Ammon's horn (tissue), 1 donor: ENCODE data around the gene SETBP1.

ENCODE experiments used
- DNase-seq: peaks from one replicate; pipeline ENCODE4 v3.0.0-alpha.2; 2016; ENCODE audit warnings: low spot score

The SETBP1 gene

GRCh38 chr18:44938720-44939665, 258.3 kb downstream of the SETBP1 start:
- DNase-seq, result no peak

GRCh38 chr18:44941516-44941915, 260.8 kb downstream of the SETBP1 start:
- DNase-seq, result no peak

- no peak for DNase-seq
These were observed 261.4 kb downstream of the SETBP1 start for GRCh38 chr18:44942073-44942472.

- DNase-seq, result no peak
These were observed 262.7 kb downstream of the SETBP1 start for GRCh38 chr18:44943311-44943881.

DNA sequence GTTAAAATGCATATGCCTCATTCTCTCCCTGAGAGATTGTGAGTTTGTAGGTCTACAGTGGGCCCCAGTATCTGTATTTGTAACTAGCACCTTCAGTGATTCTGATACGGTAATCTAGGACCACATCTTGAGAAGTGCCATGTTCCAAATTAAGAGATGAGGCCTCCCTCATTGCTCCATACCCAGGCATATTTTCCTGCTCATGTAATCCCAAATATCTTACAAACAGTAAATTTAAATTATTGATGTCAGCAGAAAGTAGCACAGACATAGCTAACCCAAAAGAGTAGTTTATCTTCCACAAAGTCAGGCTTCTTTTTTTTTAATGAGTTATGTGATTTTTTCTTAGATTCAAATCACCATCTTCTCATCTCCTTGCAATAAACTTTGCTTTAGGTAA, 263.8 kb downstream of the SETBP1 start:
- DNase-seq, result no peak

DNA sequence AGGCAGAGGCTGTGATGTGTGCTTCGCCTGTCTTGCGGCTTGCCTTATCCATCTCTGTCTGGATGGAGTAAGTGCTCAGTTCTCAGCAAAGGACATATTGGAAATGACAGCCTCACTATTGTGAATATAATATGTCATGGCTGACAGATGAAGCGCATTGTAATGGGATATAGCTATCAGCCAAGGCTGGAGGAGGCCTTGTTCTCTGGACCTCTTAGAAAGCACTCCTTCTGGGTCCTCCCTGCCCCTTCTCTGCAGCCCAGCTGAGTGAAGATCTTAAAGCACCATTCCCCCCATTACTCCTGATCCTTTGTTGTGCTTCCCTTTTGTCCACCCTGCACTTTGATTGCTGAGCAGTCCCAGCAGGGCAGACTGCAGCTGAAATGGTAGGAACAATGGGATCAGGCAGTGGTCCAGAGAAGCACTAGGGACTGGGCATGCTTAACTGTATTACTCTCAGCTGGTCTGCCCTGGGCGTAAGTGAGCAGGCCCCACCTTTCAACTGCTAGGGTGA, 265.3 kb downstream of the SETBP1 start:
- DNase-seq, result peak; percentile 19

DNA sequence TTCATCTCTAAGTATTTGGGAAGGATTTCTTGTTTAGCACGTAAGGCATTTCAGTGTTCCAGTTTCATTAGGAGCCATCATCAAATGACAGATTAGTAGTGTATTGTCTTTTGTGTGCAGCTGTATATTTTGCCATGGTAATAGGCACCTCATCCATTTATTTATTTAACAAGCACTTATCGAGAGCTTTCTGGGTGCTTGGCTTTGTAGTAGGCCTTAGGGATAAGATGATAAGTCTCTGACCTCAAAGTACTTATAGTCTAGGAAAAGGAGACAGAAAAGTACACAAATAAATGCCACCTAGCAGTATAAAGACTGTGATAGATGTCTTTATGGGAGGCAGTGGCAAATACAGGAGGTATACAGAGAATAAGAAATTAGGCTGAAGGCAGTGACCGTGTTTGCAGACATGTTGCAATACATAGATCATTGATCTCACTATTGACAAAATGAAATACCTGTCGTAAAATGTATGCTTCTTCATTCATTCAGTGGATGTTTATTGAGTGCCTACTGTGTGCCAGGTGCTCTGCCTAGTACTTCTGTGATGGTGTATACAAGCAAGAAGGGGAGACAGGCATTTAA, 265.9 kb downstream of the SETBP1 start:
- DNase-seq, result no peak

DNA sequence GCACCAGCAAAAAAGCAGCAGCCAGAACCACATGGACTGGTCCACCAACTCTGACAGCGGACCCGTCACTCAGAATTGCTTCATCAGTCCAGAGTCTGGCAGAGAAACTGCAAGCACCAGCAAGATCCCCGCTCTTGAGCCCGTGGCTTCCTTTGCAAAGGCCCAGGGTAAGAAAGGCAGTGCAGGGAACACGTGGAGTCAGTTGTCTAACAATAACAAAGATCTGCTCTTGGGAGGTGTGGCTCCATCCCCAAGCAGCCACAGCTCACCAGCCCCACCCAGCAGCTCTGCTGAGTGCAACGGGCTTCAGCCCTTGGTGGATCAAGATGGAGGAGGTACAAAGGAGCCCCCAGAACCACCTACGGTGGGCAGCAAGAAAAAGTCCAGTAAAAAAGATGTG, 269.3 kb downstream of the SETBP1 start:
- DNase-seq, result no peak

DNA sequence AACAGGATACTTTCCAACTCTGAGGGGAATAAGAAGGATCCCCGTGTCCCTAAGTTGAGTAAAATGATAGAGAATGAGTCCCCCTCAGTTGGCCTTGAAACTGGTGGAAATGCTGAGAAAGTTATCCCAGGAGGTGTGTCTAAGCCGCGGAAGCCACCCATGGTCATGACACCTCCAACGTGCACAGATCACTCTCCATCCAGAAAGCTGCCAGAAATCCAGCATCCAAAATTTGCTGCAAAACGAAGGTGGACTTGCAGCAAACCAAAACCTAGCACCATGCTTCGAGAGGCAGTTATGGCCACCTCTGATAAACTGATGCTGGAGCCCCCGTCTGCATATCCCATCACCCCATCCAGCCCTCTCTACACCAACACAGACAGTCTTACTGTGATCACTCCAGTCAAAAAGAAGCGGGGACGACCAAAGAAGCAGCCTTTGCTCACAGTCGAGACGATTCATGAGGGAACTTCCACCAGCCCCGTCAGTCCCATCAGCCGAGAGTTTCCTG, 270.1 kb downstream of the SETBP1 start:
- no peak for DNase-seq

DNA sequence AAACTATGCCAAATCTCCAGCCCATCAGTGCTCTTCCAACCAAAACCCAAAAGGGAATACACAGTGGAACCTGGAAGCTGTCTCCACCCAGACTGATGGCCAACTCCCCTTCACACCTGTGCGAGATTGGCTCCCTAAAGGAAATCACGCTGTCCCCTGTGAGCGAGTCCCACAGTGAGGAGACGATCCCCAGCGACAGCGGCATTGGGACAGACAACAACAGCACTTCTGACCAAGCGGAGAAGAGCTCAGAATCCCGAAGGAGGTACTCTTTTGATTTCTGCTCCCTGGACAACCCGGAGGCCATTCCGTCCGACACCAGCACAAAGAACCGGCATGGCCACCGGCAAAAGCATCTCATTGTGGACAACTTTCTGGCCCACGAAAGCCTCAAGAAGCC, 271.1 kb downstream of the SETBP1 start:
- no peak for DNase-seq

GRCh38 chr18:44954257-44954656, 273.6 kb downstream of the SETBP1 start:
- no peak for DNase-seq

DNA sequence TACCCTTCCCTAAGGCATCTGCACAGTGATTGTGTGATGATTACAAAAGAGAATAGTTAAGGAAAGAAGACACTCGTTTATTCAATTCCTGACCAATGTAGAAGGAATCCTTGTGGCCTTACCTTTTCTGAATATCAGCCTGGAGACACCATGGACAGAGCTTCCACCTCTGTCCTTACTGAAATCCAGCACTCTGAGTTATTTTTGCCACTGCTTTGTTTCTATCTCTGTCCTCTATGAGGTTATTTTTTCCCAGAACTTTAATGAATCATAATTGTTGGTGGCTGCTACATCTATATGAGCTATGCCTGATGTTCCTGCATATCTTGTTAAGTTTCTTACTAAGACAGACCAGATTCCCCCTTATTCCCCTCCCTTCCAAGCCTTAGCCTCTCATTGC, 275.1 kb downstream of the SETBP1 start:
- DNase-seq, result no peak

DNA sequence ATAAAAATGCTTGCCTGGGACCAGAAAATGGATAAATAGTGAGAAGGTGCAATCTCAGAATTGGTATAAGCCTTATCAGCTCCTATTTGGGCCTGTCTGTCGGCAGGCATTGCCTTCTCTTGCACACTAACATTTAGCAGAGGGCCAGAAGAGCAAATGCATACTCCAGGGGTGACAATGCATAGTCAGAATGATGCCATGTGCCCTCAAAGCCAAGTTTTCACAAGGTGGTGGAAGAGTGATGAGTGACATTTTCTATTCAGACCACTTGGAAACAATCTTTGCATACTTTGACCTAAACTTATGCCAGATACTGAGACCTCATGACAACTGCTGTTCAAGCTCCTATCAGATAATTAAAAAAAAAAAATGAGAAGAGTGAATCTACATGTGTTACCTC, 276.3 kb downstream of the SETBP1 start:
- no peak for DNase-seq

DNA sequence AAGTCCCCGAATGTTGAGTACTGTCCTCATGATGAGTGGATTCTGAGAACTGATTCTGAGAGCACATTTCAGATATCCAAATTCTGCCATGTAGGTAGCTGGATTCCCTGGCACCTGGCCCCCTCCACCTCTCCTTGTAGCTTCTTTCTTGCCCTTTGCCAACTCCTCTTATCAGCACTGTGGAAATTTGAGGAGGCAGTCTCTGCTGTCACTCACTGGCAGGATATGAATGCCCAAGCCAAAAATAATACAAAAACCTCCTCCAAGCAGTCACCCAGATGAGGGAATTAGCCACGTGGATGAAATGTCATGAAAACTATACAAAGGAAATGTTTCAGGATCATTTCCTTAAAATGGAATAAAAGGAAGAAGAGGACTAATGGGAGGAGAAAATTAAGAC, 276.8 kb downstream of the SETBP1 start:
- DNase-seq, result no peak

DNA sequence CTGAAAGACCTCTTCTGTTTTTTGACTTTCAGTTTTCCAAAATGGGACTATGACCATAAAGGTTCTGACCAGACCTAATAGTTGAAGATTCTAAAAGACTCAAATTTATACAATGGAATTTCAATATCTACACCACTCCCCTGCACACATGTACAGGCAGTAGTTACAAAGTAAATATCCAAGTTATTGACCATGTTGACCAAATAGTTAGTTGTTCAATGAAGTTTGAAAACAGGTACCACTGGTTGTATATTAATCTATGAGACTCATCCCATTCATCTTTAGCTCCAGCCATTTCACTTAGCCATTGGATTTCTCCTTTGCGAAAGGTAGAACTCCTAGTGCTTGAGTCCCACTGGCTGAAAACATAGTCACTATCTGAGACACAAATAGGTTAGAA, 277.4 kb downstream of the SETBP1 start:
- DNase-seq, result no peak

- no peak for DNase-seq
These were observed 277.8 kb downstream of the SETBP1 start for GRCh38 chr18:44958455-44958854.

DNA sequence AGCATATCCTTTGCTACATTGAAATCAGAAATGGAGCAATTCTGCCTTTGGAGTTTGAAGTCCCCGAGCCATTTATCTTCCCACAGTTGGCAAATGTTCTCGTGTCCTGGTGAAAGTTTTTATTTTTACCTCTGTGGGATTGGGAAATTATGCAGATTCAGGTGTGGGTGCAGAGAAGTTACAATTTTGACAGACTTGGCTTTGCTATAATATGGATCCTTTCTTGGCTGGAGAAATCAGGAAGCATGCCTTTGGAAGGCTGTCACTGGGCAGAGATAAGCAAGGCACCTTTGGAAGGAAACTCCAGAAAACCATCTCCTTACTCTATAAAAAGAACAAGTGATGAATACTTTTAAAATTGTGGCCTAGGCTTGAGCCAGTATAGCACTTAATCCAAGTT, 278.3 kb downstream of the SETBP1 start:
- no peak for DNase-seq

- no peak for DNase-seq
These were observed 279.9 kb downstream of the SETBP1 start for GRCh38 chr18:44960580-44960979.

DNA sequence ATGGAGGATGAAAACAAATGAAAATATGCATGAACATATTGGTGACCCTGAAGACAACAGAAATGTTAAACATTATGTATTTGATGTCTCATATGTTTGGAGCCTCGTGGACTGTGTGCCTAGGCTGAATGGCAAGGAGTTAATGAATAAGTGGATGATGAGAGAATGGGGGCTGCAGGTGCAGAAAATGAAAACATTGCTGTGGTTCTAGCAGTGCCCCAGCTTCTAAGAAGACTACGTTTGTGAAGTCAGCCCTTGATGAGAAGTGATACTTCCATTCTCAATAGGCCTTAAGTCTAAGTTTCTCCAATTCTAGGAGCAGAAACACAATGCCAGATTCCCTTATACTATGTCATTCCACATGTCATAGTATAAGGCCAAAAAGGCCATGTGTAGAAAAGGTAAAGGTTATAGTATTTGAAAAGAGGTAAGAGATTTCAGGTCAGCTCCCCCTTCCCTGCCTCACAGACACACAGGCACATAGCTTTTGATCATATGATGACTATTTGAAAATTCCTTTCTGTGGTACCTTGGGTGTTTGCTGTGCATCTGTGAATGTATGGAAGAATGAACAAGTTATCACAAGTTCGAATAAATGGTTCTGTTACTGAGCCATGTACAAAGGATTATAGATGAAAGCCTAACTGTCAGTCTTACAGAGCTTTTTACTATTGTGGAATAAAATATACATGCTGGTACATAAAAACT, 280.8 kb downstream of the SETBP1 start:
- no peak for DNase-seq

DNA sequence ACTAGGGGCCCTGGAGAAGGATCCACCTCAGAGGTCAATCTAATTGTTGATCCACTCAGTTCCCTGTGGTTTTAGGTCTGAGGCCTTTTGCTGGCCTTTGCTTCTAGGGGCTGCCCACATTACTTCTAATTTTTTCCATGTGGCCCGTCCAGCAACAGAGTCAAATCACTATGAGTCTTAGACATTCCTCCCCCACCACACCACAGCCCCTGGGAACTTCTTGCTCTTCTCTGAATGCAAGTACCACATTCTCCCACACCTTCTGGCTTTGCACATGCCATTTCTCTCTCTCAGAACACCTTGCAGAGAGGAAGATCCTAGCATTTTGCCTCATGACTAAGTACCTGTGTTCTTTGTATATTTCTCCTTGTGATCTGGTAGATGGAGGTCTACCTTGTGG, 286.9 kb downstream of the SETBP1 start:
- no peak for DNase-seq

DNA sequence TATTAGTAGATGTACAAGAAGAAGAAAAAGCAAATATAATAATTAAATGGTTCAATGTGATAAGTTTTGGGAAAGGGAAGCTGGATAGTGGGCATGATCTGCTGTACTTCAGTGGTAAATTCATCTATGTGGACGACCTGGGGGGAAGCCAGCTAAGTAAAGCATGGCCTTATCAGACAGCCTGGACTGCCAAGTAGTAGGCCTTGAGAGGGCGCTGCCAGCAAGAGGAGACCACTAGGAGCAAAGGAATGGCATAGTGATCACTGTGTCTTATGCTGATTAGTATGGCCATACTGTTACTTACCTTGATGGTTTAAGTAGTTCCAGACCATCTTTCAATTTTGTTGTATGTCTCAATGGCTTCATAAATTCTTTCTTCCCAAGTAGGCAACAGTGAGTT, 287.6 kb downstream of the SETBP1 start:
- DNase-seq, result no peak

DNA sequence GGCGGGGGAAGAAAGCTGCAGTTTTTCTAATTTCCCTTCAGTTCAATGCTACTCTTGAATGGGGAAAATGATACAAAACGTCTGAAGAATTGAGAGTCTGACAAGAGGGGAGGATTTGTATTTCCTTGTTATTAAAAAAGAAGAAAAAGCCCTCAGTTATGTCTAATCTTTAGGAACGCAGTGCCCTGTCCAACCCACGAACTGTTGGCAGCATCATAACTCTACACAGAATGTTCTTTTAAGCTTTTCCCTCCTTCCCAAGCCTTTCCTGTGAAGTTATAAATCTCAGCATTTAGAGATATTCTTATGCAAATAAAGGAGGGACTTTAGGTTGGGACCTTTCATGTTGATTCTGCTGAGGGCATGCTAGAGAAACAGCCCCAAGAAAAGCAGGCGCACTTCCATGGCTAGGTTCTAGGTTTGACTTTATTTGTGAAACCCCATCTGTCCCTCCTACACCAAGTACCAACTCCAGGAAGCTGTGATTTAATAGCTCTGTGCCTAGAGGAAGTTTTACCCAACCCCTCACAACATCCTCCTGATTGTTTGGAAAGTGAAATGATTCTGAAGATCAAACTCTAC, 288.6 kb downstream of the SETBP1 start:
- peak; percentile 18 for DNase-seq
